Stimulated activated CD4-positive, alpha-beta T cell treated with anti-CD3 and anti-CD28 coated beads, Interleukin-2, amount 100 ng/mL, for 24 hours (primary cell): ENCODE measurements around the gene TRIM68.

ENCODE experiments used
- DNase-seq, 2 donors: peaks; one replicate each; pipeline ENCODE4 v3.0.0-alpha.2; 2020

The TRIM68 gene

GRCh38 chr11:4606231-4607015 is 1.6 kb downstream of the TRIM68 start:
- DNase-seq: no peak

- no peak for DNase-seq
Observed at GRCh38 chr11:4605057-4605456, 3.0 kb downstream of the TRIM68 start.

DNA sequence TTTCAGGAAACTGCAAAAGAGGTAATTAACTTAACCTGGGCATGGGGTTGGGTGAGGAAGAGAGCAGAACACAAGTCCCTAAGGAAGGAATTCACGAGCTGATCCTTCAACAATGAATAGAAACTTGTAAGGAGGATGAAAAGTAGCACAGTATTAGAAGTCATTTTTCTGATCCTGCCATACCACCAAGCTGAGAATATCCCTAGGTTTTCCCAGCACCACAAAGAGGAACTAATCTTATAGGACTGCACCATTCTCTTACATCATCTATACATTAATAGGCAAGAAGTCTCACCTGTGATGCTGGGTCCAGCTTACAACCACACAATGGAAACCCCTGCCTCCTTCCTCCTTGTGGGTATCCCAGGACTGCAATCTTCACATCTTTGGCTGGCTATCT is 14.3 kb downstream of the TRIM68 start, which contains the start of gene OR52I1:
TSS of gene OR52I1 (plus strand) at position 301 of the 400 bp plus-strand sequence. CDS start at position 301, 0 bp downstream.
- no peak for DNase-seq

DNA sequence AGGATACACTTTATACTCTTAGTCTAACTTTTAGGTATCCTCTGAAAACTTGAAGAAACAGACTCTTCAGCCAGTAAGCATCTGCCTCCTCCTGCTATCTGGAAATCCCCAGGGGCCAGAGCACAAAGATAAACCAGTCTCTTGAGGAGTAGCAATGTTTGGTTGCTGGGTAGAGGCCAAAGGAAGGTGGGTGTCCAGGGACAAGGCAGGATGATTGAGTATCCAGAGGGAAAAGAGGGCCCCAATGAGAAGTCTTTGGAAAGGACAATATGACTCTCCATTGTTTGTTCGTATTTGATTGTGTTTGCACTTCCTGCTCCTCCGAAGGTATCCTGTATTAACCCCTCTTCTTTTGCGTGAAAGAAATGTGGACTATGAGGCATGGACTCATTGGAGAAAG is 19.0 kb downstream of the TRIM68 start:
- DNase-seq: no peak

DNA sequence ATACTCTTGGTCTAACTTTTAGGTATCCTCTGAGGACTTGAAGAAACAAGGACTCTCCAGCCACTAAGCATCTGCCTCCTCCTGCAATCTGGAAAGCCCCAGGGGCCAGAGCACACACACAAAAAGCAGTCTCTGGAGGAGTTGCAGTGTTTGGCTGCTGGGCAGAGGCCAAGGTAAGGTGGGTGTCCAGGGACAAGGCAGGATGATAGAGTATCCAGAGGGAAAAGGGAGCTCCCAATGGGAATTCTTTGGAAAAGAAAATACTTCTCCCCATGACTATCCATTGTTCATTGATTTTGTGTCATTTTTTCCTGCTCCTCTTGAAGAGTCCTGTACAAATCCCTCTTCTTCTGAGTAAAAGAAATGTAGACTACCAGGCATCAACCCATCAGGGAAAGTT is 26.6 kb downstream of the TRIM68 start, which contains the start of gene OR52I2:
TSS of gene OR52I2 (plus strand) at position 301 of the 400 bp plus-strand sequence.
- no peak for DNase-seq

GRCh38 chr11:4580124-4580523 is 27.9 kb downstream of the TRIM68 start:
- DNase-seq: no peak

DNA sequence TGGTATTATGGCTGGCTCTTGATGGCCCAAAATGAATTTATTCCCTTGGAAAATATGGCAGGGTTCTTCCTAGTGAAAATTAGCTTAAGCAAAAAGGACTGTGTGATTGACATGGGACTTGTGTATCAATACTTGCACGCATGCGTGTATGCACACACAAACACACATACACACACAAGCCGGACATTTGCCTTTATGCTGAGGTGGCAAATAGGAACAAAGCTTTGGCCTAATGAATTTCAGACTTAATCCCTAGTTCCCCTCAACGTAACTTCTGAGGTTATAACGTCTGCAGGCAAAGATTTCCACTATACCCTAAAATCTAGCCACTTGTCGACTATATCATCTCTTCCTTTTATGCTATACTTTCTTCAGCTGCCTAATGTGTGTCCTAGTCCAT is 29.4 kb downstream of the TRIM68 start:
- no peak for DNase-seq

DNA sequence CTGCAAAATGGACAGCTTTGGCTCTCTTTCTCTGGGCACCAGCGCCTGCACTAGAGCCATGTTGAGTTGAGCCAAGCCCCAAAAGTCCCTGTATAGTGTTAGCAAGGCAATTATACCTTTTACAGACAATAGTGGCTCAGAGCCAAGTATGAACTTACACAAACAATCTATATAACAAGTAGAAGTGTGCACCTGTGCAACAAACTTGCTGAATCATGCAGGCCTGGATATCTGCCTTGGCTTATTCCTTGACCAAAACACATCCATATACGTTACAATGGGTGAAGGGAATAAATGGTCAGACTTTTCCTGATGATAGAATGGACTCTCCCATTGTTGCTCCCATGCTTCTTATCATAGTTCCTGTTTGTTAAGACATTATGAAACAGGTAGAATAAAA is 30.3 kb downstream of the TRIM68 start:
- DNase-seq: no peak

- no peak for DNase-seq
Observed at GRCh38 chr11:4576880-4577279, 31.2 kb downstream of the TRIM68 start.

GRCh38 chr11:4569075-4569474 is 39.0 kb downstream of the TRIM68 start:
- no peak for DNase-seq

DNA sequence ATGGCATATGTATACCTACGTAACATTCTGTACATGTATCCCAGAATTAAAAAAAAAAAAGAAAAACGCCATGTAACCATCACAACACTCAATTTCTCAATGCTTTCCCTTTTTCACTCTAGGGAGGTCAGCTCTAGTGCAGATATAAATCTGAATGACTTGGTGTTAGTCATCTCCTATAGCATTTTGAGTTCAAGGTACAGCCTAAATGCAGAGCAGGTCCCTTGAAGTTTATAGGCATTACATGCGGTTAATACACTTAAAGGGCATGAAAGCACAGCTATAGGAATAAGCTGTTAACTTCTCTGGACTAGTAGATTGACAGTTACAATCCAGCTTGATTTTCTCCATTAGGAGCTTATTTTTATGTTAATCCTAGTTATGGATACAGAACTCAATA is 42.7 kb downstream of the TRIM68 start:
- no peak for DNase-seq

GRCh38 chr11:4560467-4560866 is 47.6 kb downstream of the TRIM68 start:
- DNase-seq: no peak

DNA sequence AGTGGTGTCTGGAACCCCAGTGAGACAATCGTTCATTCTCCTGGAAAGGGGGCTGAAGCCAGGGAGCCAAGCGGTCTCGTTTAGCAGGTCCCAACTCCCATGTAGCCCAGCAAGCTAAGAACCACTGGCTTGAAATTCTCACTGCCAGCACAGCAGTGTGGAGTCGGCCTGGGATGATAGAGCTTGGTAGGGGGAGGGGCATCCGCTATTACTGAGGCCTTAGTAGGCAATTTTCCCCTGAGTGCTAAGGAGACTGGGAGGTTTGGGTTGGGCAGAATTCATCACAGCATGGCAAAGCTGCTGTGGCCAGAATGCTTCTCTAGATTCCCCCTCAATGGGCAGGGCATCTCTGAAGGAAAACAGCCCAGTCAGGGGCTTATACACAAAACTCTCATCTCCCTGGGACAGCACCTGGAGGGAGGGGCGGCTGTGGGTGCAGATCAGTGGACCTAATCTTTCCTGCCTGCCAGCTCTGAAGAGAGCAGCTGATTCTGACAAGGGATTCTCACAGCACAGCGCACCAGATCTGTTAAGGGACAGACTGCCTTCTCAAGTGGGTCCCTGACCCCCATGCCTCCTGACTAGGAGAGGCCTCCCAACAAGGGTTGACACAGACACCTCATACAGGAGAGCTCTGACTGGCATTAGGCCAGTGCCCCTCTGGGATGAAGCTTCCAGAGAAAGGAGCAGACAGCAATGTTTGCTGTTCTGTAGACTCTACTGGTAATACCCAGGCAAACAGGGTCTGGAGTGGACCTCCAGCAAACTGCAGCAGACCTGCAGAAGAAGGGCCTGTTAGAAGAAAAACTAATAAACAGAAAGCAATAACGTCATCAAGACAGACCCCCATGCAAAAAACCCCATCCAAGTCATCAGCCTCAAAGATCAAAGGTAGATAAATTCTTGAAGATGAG is 48.2 kb downstream of the TRIM68 start:
- no peak for DNase-seq

DNA sequence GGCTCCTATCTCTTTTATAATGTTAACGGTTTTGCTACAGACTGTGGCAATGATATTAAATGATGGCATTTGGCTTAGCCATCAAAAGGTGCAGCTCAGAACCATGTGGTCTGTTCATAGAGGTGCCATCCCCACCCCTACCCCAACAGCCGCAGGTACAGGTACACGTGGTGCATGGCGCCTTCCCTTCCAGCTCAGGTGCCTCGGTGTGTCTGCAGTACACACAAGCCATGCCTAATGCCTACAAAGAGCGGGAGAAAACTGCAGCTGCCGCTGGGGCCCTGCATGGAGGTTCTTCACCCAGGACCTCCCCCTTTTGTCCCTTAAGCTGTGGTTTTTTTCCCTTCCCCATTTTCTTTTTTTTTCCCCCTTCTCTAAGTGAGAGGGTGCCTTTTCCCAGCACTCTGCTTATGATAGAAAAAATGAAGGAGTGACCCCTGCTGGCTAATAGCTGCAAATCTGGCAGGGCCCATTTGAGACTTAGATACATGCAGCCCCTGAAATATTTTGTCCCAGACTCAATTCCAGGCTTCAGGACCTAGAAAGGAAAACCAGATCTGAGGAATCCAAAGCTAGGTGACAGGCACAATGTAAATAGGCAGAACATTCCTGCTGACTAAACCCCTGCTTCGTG is 56.6 kb downstream of the TRIM68 start:
- no peak for DNase-seq
